Amygdala (tissue), 56 donors: ENCODE results near the gene STK32B.
A peak's percentile ranks its signal among the peaks of the same experiment; 100 is the strongest.

Source experiments
- DNase-seq, 56 donors: peaks; one replicate each; lab custom pipeline; 2025; lab: John Stamatoyannopoulos, UW

Gene STK32B

DNA sequence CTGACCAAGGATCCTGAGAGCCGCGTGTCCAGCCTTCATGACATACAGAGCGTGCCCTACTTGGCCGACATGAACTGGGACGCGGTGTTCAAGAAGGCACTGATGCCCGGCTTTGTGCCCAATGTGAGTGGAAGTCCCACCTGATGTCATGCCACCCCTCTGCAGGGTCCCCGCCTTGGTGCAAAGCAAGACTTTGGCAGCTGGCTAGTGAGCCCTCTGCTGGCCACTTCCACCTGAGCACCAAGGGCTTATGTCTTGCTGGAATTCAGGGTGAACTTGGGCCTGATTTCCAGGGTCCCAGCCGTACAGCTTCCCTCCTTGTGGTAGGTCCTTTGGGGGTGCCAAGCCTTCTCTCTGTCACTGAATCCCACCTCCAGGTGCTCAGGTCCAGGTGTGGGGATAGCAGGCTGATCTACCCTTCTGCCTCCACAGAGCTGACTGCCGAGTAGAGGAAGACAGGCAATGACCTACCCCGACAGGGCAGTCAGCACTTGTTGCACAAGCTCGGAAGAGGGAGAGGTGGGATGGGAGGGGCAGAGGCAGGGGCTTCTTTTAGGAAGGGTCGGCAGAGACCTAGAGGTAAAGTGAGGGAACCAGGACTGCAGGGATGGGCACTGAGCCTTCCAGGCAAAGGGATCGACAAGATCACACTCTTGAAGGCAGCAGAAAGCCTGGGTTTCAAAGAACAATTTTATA lies 409.0 kb downstream of the STK32B start:
- peak in 9 of 56 donors; percentile 2 to 39 (median 8) for DNase-seq

DNA sequence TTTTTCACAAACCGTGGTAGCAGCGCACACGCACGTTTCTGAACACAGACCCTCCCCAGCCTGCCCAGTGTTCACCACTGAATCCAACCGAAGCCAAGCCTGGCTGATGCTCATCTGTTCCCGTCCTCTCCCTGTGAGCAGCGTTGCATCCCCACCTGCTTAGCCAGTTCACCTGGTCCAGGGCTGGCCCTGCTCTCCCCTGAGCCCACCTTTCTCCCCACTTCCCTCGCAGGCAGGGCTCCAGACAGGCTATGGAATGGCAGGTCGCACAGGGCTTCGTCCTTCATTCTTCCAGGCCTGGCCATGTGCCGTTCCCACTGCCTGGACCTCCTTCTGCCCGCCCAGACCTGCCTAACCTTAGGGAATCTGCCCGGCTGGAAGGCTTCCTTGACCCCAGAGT lies 410.2 kb downstream of the STK32B start:
- DNase-seq = no peak

DNA sequence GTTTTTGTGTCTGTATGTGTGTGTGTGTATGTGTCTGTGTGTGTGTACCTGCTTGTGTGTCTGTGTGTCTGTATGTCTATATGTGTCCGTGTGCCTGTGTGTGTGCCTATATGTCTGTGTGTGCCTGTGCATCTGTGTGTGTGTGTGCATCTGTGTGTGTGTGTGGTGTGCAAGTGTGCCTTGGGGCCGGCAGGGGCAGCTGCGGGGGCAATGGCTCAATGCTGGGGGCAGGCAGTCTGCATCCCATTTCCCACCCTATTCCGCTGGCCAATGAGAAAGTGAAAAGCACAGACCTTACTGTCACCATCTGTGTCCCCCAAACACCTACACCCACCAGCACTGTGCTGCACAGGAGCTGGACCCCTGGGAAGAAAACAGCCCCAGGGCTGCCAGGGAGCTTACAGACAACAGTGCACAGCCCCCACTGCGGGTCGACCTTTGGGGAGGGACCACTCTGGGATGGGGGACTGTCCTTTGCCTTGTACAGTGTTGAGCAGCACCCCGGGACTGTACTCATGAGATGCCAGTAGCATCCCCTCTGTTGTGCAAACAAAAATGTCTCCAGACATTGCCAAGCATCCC lies 411.1 kb downstream of the STK32B start:
- DNase-seq = no peak

DNA sequence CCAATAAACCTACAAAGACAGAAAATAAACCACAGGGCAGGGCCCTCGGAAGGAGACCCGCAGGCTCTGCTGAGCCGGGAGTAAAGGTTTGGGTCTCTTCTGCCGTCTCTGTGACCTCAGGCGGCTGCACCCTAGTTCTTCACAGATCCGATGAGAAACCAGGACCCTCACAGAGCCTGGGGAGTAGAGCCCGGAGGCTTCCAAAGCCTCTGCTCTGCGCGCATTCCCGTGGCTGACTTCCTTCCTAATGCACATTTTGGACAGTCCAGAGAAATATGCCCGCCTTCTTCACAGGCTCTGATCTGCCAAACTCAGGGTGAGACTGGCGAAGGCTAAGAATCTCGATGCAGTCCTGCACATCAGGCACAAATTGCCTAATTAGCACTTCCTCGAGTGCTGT lies 411.6 kb downstream of the STK32B start:
- no peak for DNase-seq

DNA sequence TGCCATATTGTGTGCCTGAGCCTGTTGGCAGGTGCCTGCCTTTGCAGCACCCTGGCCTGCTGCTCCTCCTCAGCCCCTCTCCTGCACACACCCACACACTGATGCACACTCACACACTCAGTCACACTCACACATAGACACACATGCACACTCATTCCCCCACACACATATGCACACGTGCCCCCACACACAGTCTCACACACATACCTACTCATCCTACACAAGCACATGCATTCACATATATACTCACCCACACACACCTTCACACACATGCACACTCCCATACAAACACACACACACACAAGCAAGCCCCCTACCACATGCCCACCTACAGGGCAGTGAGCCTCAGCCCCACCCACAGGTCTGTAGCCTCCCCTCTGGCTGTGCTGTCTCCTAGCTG lies 412.1 kb downstream of the STK32B start:
- DNase-seq = no peak

DNA sequence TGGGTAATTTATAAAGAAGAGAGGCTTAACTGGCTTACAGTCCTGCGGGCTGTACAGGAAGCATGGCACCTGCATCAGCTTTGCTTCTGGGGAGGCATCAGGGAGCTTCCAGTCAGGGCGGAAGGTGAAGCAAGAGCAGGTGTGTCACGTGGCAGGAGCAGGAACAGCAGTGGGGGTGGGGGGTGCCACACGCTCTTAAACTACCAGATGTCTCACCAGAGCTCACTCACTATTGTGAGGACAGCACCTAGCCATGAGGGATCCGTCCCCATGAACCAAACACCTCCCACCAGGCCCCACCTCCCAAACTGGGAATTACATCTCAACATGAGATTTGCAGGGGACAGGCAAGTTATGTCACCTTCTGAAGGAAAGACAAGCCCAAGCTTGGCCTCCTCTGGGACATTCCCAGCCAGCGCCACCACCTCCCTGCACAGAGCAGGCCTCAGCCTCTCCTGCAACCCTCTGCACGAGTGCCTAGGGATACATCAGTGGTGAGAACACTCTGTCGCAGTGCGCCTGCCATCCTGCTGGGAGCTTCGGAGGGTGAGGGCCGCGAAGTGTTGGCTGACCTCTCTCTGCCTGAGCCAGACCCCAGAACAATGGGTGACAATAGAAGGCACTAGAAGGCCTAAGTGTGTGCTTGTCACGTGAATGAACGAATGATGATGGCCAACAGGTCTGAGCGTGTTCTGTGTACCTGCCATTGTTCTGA lies 412.8 kb downstream of the STK32B start:
- DNase-seq = no peak

DNA sequence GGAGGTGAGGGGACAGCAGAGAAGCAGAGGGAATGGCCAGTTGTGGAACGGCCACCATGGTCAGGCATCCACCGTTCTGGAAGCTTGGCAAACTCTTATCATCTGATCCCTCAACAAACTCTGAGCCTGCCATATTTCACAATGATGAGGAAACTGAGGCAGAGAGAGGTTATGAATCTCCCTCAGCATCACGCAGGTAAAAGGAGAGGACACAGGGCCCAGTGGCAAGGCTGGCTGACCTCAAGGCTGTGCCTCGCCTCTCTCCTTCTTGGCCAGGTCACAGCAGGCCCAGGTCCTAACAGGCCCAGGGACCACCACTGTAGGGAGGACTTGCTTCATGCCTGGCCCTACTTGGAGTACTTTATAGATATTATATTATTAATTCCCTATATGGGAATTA lies 414.2 kb downstream of the STK32B start:
- DNase-seq = no peak

DNA sequence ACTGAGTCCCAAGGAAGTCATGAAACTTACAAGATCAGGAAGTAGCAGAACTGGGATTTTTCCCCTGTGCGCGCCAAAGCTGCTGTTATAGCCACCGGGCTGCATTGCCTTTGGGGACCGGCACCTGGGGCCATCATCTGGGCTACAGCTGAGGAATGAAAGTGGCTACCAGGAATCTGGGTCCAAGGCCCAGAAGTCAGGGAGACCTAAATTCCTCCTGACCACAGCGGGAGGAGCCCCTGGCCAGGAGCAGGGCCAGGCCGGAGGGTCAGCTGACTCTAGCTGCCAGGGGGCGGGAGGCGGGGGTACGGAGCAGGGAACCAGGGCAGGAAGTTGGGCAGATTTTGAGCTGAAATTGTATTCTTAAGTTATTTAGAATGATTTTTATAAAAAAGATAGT lies 414.7 kb downstream of the STK32B start:
- no peak for DNase-seq

DNA sequence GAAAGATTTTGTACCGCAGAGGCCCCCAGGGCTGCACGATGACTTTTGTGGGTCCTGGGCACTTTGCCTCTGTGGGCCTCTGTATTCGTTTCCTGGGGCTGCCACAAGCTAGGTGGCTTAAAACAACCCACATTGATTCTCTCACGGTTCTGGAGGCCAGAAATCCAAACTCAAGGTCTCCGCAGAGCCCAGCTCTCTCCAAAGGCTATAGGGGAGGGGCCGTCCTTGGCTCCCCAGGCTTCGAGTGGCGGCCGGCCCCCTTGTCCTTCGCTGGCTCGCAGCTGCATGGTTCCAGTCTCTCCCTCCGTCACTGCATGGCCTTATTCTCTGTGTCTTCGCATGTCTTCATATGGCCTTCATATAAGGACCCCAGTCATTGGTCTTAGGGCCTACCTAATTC lies 415.8 kb downstream of the STK32B start:
- no peak for DNase-seq

DNA sequence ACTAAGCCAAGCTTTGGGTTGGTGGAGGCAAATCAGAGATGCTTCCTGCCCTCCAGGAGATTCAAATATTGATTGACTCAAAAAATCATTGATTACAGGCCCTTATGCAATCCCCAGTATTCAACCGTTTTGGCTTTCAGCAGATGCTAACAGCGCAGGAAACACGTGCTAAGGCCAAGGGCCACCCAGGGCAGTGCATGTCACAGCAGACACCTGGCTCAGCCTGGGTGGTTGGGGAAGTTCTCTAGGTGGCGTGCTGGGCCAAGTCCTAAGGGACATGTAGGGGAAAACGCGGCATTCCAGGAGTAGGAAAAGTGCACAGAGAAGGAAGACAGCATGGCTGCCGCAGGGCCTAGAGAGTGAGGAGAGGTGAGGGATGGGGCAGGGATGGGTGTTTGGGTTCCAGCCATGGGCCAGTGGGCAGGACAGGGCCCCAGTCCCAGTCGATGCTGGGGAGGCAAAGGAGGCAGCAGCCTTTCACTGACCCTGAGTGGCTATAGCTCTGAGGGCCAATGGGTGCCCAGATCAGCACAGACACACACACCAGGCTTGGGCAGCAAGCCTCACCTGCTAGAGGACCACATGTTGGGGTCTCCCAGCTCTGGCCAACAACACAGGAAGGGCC lies 418.0 kb downstream of the STK32B start:
- no peak for DNase-seq

DNA sequence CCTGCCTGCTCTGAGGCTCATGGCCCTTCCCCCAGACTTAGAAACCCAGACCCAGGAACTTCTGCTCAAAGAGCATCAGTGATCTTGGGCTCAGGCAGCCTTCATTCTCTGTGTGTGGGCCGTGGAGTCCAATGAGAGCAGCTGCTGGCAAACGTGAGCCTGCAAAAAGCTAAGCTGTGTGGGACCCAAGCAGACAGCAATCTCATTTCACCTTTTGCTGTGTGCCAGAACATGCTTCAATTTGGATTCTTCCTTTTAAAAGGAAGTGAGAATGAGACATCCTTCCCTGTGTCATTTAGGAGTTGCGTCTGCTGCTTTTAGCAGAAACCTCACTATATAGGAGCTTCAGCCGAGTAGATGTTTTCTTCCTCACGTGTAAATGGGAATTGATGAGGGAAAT lies 418.6 kb downstream of the STK32B start:
- no peak for DNase-seq

DNA sequence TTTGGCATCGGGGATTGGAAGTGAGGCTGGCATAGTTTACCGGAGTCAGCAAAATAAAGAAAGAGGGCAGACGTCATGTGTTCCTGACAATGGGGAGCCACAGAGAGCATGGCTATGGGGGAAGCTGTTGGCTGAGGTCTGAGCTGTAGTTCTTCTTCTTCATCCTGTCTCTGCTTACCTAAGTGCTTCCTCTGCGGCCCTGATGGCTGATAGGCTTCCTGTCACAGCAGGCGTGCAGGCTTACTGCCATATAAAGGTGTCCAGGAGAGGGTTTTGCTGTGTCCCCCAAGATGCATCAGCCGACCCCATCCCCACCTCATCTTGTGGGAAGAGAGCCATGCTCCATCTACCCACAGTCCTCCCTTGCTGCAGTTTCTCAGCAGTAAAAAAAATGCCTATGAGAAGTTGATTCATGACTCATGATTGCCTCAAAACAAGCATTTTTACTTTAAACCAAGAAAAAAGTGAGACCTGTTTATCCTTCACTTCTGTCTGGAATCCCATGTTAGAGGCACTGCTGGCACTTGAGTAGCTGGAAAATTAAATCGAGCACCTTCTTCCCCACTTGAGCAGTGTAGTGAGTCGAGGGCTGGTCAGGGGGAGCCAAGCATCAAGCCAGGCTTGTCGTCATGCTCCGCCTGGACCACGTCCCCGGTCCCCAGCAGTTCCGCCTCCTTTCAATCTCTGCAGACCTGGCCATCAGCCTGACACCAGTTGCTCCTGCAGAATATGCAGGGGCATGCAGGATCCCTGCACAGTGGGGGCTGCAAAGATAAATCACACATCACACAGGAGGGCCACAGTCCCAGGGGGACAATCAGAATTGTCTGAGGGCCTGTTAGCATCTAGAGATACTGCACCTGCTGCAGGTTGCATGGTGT lies 419.3 kb downstream of the STK32B start:
- DNase-seq = no peak

DNA sequence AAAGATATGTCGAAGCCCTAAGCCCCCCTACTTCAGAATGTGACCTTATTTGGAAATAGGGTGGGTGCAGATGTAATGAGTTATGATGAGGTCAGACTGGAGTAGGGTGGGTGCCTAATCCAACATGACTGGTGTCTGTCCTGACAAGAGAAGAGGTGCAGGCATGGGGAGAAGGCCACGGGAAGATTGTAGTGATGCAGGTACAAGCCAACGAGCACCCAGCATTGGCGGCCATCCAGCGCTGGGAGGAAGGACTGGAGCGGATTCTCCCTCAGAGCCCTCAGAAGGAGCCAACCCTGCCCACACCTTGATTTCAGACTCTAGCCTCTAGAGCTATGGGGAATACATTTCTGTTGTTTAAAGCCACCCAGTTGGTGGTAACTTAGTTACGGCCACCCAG lies 419.9 kb downstream of the STK32B start:
- no peak for DNase-seq

DNA sequence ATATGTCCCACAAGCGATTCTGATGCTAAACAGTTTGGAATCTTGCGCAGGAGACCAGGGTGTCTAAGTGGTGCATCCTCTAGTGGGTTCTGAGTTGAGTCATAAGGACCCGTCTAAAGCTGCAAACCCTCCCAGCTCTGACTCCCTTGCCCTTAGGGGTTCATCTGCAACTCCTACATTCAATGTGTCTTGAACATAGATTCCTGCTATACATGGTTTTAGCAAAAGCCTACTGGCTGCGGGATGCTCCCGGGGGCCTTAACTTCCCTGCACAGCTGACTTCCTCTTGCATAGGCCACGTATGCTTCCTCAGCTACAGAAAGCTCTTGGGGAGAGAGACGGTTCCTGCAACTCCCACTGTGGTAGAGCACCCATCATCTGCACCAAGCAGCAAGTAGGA lies 420.4 kb downstream of the STK32B start:
- no peak for DNase-seq

DNA sequence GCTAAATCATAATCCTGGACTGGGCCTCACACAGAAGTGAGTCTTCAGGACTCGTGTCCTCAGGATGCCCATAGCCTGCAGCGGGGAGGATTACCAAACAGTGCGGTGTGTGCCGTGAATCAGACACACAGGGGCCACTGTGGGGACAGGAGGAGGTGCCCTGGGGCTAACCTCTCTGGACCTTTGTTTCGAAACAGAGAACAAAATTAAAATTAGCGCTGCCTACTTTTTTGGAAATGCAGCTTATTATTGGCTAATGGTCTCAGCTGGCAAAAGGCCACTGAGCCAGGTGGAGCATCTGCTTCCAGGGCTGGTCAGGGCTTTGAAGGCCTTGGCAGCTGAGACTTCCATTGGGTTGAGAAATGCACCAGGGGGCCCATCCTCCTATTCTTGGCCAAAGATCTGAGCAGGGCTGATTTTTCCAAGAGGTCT lies 420.9 kb downstream of the STK32B start:
- DNase-seq = no peak

DNA sequence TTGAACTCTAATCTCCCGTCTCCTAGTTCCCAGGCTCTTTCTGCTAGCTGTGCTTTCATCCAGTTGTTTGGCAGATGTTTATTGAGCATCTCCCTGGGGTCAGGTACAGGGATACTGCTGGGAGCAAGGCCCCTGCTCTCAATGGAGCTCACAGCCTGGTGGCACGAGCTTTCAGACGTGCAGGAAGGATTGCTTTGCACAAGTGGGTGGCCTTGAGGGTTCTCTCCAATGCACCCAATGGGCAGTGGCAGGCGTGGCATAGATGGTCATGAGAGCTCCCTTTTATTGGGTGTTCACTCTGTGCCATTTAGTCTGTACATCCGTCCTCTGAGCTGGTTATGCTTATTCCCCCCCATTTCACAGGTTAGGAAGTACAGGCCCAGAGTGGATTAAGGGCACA lies 421.8 kb downstream of the STK32B start:
- DNase-seq = no peak

DNA sequence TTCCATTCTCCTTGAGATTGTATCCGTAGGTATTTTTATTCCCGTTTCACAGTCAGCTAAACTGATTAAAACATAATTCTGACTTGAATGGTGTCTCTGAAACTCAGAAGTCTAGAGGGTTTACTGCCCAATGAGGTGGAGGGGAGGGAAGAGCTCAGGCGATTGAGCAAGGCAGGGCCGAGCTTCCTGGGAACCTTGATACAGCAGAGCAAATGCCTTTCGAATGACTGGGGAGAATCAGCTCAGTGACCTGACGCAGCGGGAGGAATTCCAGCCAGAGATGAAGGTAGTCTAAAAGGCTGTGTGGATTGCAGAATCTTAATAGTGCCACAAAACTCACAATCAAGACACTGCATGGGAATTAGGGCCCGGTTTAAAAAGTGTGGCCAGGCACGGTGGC lies 423.5 kb downstream of the STK32B start:
- DNase-seq = no peak

DNA sequence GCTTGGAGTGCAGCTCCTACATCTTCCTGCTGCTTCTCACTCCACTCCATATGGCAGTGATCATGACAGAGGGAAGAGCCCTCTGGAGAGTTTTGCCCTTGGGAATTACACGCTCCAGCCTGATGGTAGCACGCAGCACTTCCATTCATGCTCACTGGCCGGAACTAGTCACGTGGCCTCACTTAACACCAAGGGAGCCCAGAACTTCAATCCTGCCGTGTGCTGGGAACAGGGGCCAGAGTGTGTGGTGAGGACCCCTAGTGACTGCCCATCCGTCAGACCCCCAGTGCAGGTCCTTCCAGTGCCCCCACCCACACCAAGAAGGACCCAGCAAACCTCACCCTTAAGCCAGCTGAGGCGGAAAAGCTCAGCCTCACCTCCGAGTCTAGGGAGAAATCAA lies 426.3 kb downstream of the STK32B start:
- DNase-seq = no peak

DNA sequence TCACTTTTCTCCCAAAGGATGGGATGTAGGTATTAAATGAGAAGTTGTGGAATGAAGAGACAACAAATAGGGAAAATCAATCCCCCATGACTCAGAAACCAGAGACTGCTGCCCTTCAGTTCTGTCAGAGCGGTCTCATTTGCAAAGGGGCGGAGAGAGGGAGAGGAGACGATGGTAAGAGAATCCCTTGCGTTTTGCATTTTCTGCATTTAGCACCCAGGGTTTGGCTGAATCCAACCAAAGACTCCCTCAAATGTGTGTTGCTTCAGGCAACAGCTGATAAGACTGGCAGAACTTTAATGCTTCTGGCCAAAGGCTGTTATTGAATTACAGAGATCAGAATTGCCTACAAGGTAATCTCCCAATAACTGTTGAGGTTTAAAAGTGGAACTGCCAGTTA lies 426.9 kb downstream of the STK32B start:
- no peak for DNase-seq

DNA sequence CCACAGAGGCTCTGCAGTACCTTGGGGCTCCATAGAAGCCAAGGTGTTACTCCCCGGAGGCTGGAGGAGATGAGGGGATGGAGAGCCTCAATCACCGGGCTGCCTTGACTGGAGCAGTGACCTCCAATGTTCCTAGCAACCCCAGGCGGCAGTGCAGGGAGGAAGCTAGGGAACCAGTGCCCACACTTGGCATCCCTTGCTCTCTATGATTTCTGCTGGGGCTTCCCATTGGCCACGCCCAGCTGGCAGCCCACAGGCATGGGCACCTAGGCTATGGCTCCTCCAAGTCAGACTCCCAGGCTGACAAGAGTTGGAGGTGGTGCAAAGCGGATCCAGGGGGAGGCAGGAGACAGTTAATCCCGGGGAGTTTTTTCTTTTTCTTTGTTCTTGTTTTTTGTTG lies 427.4 kb downstream of the STK32B start:
- no peak for DNase-seq
